H9 (cell line): Measurements from ENCODE around the gene CNNM2. TPM values are rescaled to one million over a fixed set of nuclear protein-coding genes. Genes with fewer than 3 reads are reported as not detected.
A peak's percentile ranks its signal among the peaks of the same experiment; 100 is the strongest.

Experiments used
- DNase-seq: peaks from one replicate; pipeline ENCODE4 v3.0.0-alpha.2; 2017
- H2AFZ ChIP-seq: one replicate; pipeline ENCODE4 v1.6.1; 2013; ENCODE audit warnings: mild to moderate bottlenecking, low read length, control low read depth, moderate library complexity
- H2AK5ac ChIP-seq: 2 replicates; pipeline ENCODE4 v1.6.1; 2013; ENCODE audit warnings: low read length, control low read depth, mixed read lengths; ENCODE audit not compliant: insufficient read length
- H2BK120ac ChIP-seq: one replicate; pipeline ENCODE4 v1.6.1; 2013; ENCODE audit warnings: low read depth, mild to moderate bottlenecking, low read length, control low read depth, inconsistent platforms; ENCODE audit not compliant: poor library complexity, severe bottlenecking
- H2BK12ac ChIP-seq: 2 replicates; pipeline ENCODE4 v1.6.1; 2013; ENCODE audit warnings: low read length, control low read depth, mixed read lengths, low read depth; ENCODE audit not compliant: insufficient read length
- H2BK15ac ChIP-seq: 2 replicates; pipeline ENCODE4 v1.6.1; 2013; ENCODE audit warnings: low read depth, low read length, control low read depth
- H2BK20ac ChIP-seq: one replicate; pipeline ENCODE4 v1.6.1; 2013; ENCODE audit warnings: low read depth, mild to moderate bottlenecking, low read length, control low read depth, inconsistent platforms; ENCODE audit not compliant: poor library complexity, severe bottlenecking
- H2BK5ac ChIP-seq: 2 replicates; pipeline ENCODE4 v1.6.1; 2013; ENCODE audit warnings: low read length, control low read depth, mixed read lengths; ENCODE audit not compliant: insufficient read length
- H3K14ac ChIP-seq: 2 replicates; pipeline ENCODE4 v1.6.1; 2013; ENCODE audit warnings: low read length, control low read depth; ENCODE audit not compliant: insufficient read depth
- H3K18ac ChIP-seq: 2 replicates; pipeline ENCODE4 v1.6.1; 2013; ENCODE audit warnings: low read depth, mild to moderate bottlenecking, mixed read lengths, low read length, control low read depth; ENCODE audit not compliant: insufficient read length
- H3K23ac ChIP-seq: 2 replicates; pipeline ENCODE4 v1.6.1; 2013; ENCODE audit warnings: low read length, control low read depth, mixed read lengths, low read depth; ENCODE audit not compliant: insufficient read length
- H3K23me2 ChIP-seq: 2 replicates; pipeline ENCODE4 v1.6.1; 2013; ENCODE audit warnings: low read depth, mild to moderate bottlenecking, mixed read lengths, low read length, control low read depth; ENCODE audit not compliant: insufficient read length, poor library complexity, severe bottlenecking
- H3K27ac ChIP-seq: 2 replicates; pipeline ENCODE4 v1.5.1; 2013; ENCODE audit warnings: low read length, control low read depth, mixed read lengths, low read depth; ENCODE audit not compliant: insufficient read length
- H3K27me3 ChIP-seq: 2 replicates; pipeline ENCODE4 v1.6.1; 2013; ENCODE audit warnings: low read length, control low read depth, inconsistent platforms; ENCODE audit not compliant: insufficient read depth
- H3K4ac ChIP-seq: 2 replicates; pipeline ENCODE4 v1.6.1; 2013; ENCODE audit warnings: low read depth, mild to moderate bottlenecking, control low read depth, inconsistent platforms, low read length, moderate library complexity
- H3K4me1 ChIP-seq: 2 replicates; pipeline ENCODE4 v1.6.1; 2013; ENCODE audit warnings: low read length, control low read depth, inconsistent platforms; ENCODE audit not compliant: insufficient read depth
- H3K4me2 ChIP-seq: 2 replicates; pipeline ENCODE4 v1.6.1; 2013; ENCODE audit warnings: low read length, control low read depth, mixed read lengths; ENCODE audit not compliant: insufficient read length, insufficient read depth
- H3K56ac ChIP-seq: 2 replicates; pipeline ENCODE4 v1.6.1; 2013; ENCODE audit warnings: low read depth, mild to moderate bottlenecking, mixed read lengths, low read length, control low read depth; ENCODE audit not compliant: insufficient read length
- H3K79me1 ChIP-seq: 2 replicates; pipeline ENCODE4 v1.6.1; 2013; ENCODE audit warnings: low read depth, mild to moderate bottlenecking, moderate library complexity, low read length, control low read depth, inconsistent platforms; ENCODE audit not compliant: insufficient read depth, poor library complexity, severe bottlenecking
- H3K79me2 ChIP-seq: 2 replicates; pipeline ENCODE4 v1.6.1; 2013; ENCODE audit warnings: low read length, control low read depth, inconsistent platforms; ENCODE audit not compliant: insufficient read depth
- H3K9ac ChIP-seq: 2 replicates; pipeline ENCODE4 v1.6.1; 2013; ENCODE audit warnings: low read length, control low read depth, mixed read lengths; ENCODE audit not compliant: insufficient read length; ENCODE audit errors: extremely low read depth
- H3K9me3 ChIP-seq: one replicate; pipeline ENCODE4 v1.6.1; 2013; ENCODE audit warnings: low read depth, low read length, inconsistent platforms; ENCODE audit not compliant: control insufficient read depth
- H3T11ph ChIP-seq: one replicate; pipeline ENCODE4 v1.6.1; 2013; ENCODE audit warnings: mild to moderate bottlenecking, low read length, control low read depth, inconsistent platforms
- H4K20me1 ChIP-seq: one replicate; pipeline ENCODE4 v1.6.1; 2013; ENCODE audit not compliant: control insufficient read depth, insufficient read length, insufficient read depth
- H4K5ac ChIP-seq: 2 replicates; pipeline ENCODE4 v1.6.1; 2013; ENCODE audit warnings: low read depth, mild to moderate bottlenecking, mixed read lengths, low read length, control low read depth; ENCODE audit not compliant: insufficient read length
- H4K8ac ChIP-seq: replicated peaks from 2 replicates; pipeline ENCODE4 v1.6.1; 2013; ENCODE audit warnings: low read length, control low read depth, mixed read lengths, low read depth; ENCODE audit not compliant: insufficient read length
- H4K91ac ChIP-seq: 2 replicates; pipeline ENCODE4 v1.6.1; 2013; ENCODE audit warnings: low read depth, mild to moderate bottlenecking, moderate library complexity, mixed read lengths, low read length, control low read depth; ENCODE audit not compliant: insufficient read length
- H3K27ac Mint-ChIP-seq, 3 experiments: 2 replicates in 2 of 3; 3 replicates in 1 of 3; pipeline ENCODE4 v1.8.0; 2020 to 2021; ENCODE audit warnings: mixed read lengths in 3 of 3, mild to moderate bottlenecking in 1 of 3, moderate library complexity in 1 of 3
- H3K27me3 Mint-ChIP-seq: 2 replicates; pipeline ENCODE4 v1.8.0; 2021; ENCODE audit warnings: low read depth, mild to moderate bottlenecking, moderate library complexity, mixed read lengths
- H3K36me3 Mint-ChIP-seq, 3 experiments: 2 replicates in 2 of 3; 3 replicates in 1 of 3; pipeline ENCODE4 v1.8.0; 2020 to 2021; ENCODE audit warnings: low read depth in 3 of 3, mixed read lengths in 3 of 3; ENCODE audit not compliant: insufficient read depth in 1 of 3
- H3K4me1 Mint-ChIP-seq, 2 experiments: 2 replicates each; pipeline ENCODE4 v1.8.0; 2020; ENCODE audit warnings: mixed read lengths in 2 of 2
- H3K4me3 Mint-ChIP-seq, 2 experiments: 2 replicates in 1 of 2; 3 replicates in 1 of 2; pipeline ENCODE4 v1.8.0; 2020 to 2021; ENCODE audit warnings: mild to moderate bottlenecking in 2 of 2, mixed read lengths in 2 of 2, moderate library complexity in 1 of 2
- H3K9me3 Mint-ChIP-seq, 2 experiments: 2 replicates in 1 of 2; 3 replicates in 1 of 2; pipeline ENCODE4 v1.8.0; 2020; ENCODE audit warnings: mild to moderate bottlenecking in 2 of 2, mixed read lengths in 2 of 2, moderate library complexity in 1 of 2
- CTCF ChIP-seq: fragments of 200-600 bp; sonication (generic); conservative IDR thresholded peaks from 3 replicates; pipeline ENCODE4 v1.8.0; 2021; ENCODE audit warnings: antibody characterized with exemption, mild to moderate bottlenecking
- WGBS: extraction: QIAGEN DNeasy Blood & Tissue Kit; methylation state at CpG from one replicate; pipeline ENCODE4 v1.1.7; 2013; ENCODE audit warnings: missing lambda C conversion rate, low lambda C conversion rate, mixed read lengths; ENCODE audit not compliant: insufficient read length; ENCODE audit errors: extremely low coverage; 5-methylcytosine and 5-hydroxymethylcytosine counted together
- total RNA-seq: library from RNA; stranded (reverse); gene quantifications from 2 replicates; pipeline ENCODE4 v1.2.1, GENCODE V29; 2021

CNNM2 gene
- total RNA-seq, 1 experiment from 2014 or later = 17.5 TPM

GRCh38 chr10:102868911-102869257, 49.2 kb upstream of the CNNM2 start:
- no peak overlapping the region for H3K18ac ChIP-seq
- H4K91ac ChIP-seq = no peak overlapping the region
- no peak overlapping the region for H4K5ac ChIP-seq
- Mint-ChIP-seq H3K9me3 (no peaks in the 10 kb centered on the region), H3K4me1 (peaks cover 15 to 17% of the 10 kb centered on the region in 2 experiments), H3K27ac (no peak overlapping the region; a peak in 1 of 7 replicates), H3K4me3 (peak overlapping the region; percentile 79 to 91), H3K27me3 (peaks cover 2% of the 10 kb centered on the region; the same call in 1 of the 2 replicates), H3K36me3 (no peaks in the 10 kb centered on the region; a peak in 3 of 7 replicates)
- H4K8ac ChIP-seq = no peak overlapping the region
- no peak overlapping the region for H2AK5ac ChIP-seq
- no peak overlapping the region for H2BK20ac ChIP-seq
- no peaks in the 10 kb centered on the region; the same call in 1 of the 2 replicates for H3K4me1 ChIP-seq
- H2AFZ ChIP-seq = no peak overlapping the region
- H3K4ac ChIP-seq = no peak overlapping the region
- no peak overlapping the region for H3K23ac ChIP-seq
- no peaks in the 10 kb centered on the region for H3K79me2 ChIP-seq
- no peak overlapping the region for H2BK12ac ChIP-seq
- H2BK15ac ChIP-seq = no peak overlapping the region
- no CpG with 5 or more reads among the region's 5 CpGs for WGBS
- H2BK5ac ChIP-seq = no peak overlapping the region
- no peak overlapping the region for H3T11ph ChIP-seq
- no peaks in the 10 kb centered on the region; the same call in 1 of the 2 replicates for H3K27me3 ChIP-seq
- H4K20me1 ChIP-seq = no peaks in the 10 kb centered on the region
- TF ChIP-seq CTCF = no peak
- no peak overlapping the region for H3K27ac ChIP-seq
- peaks cover 6% of the 10 kb centered on the region for H3K23me2 ChIP-seq
- H2BK120ac ChIP-seq = no peak overlapping the region
- no peaks in the 10 kb centered on the region for H3K79me1 ChIP-seq
- no peak for DNase-seq
- peak overlapping the region; percentile 28 for H3K9ac ChIP-seq
- H3K9me3 ChIP-seq = no peaks in the 10 kb centered on the region
- H3K56ac ChIP-seq = no peak overlapping the region
- peak overlapping the region; percentile 70 for H3K4me2 ChIP-seq
- peak overlapping the region; percentile 72; the same call in 1 of the 2 replicates for H3K14ac ChIP-seq
